Muscle layer of colon (tissue), 2 donors: ENCODE data around the gene B3GAT3.
"Not testable (repeated sequence)": the region's sequence is repeated elsewhere in the genome, so short reads cannot be mapped to it uniquely, and the experiment has no call there.

ENCODE experiments used
- H3K27ac ChIP-seq: one replicate; pipeline ENCODE4 v1.7.0; 2013; ENCODE audit warnings: low read depth, mild to moderate bottlenecking, low read length, moderate library complexity
- H3K27me3 ChIP-seq, 2 donors: one replicate each; pipeline ENCODE4 v1.7.0; 2013; ENCODE audit warnings: low read length in 2 of 2, mild to moderate bottlenecking in 2 of 2; ENCODE audit not compliant: insufficient read depth in 2 of 2, control insufficient read depth in 1 of 2
- H3K36me3 ChIP-seq: one replicate; pipeline ENCODE4 v1.7.0; 2013; ENCODE audit warnings: mild to moderate bottlenecking, low read length; ENCODE audit not compliant: insufficient read depth
- H3K4me1 ChIP-seq: one replicate; pipeline ENCODE4 v1.7.0; 2013; ENCODE audit warnings: mild to moderate bottlenecking, low read length; ENCODE audit not compliant: insufficient read depth
- H3K4me3 ChIP-seq, 2 donors: one replicate each; pipeline ENCODE4 v1.7.0; 2013; ENCODE audit warnings: low read length in 2 of 2, low read depth in 1 of 2, mild to moderate bottlenecking in 1 of 2, moderate library complexity in 1 of 2
- H3K9ac ChIP-seq: one replicate; pipeline ENCODE4 v1.7.0; 2013; ENCODE audit warnings: low read length
- H3K9me3 ChIP-seq: one replicate; pipeline ENCODE4 v1.7.0; 2013; ENCODE audit warnings: mild to moderate bottlenecking, low read length
- donor health status: abdominal sarcoma.
- donor health status: Adenocarcinoma of cecum.

B3GAT3 gene

DNA sequence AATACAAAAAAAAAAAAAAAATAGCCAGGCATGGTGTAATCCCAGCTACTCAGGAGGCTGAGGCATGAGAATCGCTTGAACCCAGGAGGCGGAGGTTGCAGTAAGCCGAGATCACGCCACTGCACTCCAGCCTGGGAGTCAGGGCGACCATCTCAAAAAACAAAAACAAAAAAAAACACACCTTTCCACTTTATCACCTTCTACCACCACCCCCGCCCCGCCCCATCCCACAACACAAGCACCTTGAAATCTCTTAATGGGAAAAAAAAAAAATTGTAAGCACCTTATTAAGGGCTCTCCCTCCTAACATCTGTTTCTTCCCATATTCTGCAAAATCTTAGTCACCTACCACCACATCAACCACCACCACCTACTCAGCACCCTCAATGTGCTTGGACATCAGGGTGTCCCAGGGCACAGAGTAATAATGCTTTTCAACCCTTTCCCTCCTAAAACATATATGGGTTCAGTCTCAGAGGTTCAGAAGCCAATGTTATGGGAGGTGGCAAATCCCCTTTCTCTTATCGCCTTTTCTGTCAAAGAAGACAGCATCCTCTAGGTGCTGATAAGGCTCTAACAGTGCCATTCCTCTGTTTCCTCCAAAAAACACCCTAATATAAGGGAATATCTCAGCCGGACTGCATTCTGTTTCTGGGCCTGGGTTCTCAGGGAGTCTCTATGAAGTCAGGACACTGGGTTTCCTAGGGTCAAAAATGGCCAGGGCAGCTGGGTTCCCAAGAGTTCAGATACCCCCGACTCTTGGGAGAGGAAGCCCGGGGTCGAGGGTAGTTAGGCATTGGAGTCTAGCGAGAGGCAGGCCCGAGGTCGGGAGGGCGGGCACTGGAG lies 30.6 kb upstream of the B3GAT3 start:
- H3K9me3 ChIP-seq, result no peaks in the 10 kb centered on the region
- H3K27me3 ChIP-seq, result no peaks in the 10 kb centered on the region
- peaks cover 14% of the 10 kb centered on the region for H3K4me1 ChIP-seq
- H3K36me3 ChIP-seq, result peaks cover 21% of the 10 kb centered on the region
- peak overlapping the region; percentile 99 for H3K9ac ChIP-seq
- peak overlapping the region; percentile 84 for H3K27ac ChIP-seq
- peak overlapping the region; percentile 55 to 84 for H3K4me3 ChIP-seq

DNA sequence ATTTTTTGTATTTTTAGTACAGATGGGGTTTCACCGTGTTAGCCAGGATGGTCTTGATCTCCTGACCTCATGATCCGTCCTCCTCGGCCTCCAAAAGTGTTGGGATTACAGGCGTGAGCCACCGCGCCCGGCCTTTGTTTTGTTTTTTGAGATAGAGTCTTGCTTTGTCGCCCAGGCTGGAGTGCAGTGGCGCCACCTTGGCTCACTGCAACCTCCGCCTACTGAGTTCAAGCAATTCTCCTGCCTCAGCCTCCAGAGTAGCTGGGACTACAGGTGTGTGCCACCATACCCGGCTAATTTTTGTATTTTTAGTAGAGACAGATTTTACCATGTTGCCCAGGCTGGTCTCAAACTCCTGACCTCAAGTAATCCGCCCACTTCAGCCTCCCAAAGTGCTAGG lies 28.5 kb upstream of the B3GAT3 start:
- H3K4me1 ChIP-seq, result peaks cover 28% of the 10 kb centered on the region

DNA sequence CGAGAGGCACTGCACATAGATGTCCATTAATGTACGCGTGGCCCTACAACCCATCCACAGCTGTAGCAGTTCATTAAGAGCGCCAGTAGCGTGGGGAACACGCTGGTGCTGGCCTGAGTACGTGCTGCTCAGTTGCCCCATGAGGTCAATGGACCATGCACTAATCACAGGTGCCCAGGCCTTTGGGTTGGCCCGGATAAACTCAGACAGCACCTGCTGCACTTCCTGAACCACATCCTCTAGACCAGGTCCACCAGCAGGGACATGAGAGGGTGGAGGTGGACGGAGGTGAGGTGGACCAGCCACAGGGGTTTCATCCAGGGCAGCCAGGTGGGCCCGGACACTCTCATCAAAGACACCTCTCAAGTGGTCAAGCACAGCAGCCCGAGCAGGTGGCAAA lies 27.7 kb upstream of the B3GAT3 start:
- H3K4me1 ChIP-seq, result peaks cover 32% of the 10 kb centered on the region
- H3K36me3 ChIP-seq, result peaks cover 23% of the 10 kb centered on the region
- no peak overlapping the region for H3K27ac ChIP-seq
- no peaks in the 10 kb centered on the region for H3K9me3 ChIP-seq
- H3K27me3 ChIP-seq, result no peaks in the 10 kb centered on the region
- no peak overlapping the region for H3K9ac ChIP-seq
- no peak overlapping the region for H3K4me3 ChIP-seq

More for the DNA sequence above, 28.5 kb upstream of the B3GAT3 start:
- not testable (repeated sequence) for H3K27me3 ChIP-seq, H3K27ac ChIP-seq, H3K9me3 ChIP-seq, H3K4me3 ChIP-seq, H3K9ac ChIP-seq
- H3K36me3 ChIP-seq, result peaks cover 22% of the 10 kb centered on the region

DNA sequence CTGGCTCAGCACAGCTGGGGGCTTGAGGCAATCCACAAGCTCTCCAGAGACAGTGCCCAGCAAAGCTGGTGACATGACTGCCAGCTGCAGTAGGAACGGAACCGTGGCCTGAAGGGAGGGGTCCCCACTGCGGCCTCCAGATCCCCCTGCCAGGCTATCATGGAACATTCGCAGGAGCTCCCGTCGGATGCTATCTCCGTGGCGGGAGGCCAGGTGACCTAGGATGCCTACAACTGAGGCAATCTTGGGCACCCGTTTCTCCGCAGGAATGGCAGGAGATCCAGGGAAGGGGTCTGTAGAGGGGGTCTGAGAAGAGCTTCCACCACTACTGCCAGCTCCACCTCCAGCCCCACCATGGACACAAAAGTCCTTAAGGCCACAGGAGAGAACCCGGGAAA lies 27.2 kb upstream of the B3GAT3 start:
- Histone ChIP-seq H3K9me3 (no peaks in the 10 kb centered on the region), H3K36me3 (peaks cover 27% of the 10 kb centered on the region), H3K4me1 (peaks cover 32% of the 10 kb centered on the region), H3K9ac (no peak overlapping the region), H3K27me3 (no peaks in the 10 kb centered on the region), H3K27ac (no peak overlapping the region), H3K4me3 (no peak overlapping the region)

DNA sequence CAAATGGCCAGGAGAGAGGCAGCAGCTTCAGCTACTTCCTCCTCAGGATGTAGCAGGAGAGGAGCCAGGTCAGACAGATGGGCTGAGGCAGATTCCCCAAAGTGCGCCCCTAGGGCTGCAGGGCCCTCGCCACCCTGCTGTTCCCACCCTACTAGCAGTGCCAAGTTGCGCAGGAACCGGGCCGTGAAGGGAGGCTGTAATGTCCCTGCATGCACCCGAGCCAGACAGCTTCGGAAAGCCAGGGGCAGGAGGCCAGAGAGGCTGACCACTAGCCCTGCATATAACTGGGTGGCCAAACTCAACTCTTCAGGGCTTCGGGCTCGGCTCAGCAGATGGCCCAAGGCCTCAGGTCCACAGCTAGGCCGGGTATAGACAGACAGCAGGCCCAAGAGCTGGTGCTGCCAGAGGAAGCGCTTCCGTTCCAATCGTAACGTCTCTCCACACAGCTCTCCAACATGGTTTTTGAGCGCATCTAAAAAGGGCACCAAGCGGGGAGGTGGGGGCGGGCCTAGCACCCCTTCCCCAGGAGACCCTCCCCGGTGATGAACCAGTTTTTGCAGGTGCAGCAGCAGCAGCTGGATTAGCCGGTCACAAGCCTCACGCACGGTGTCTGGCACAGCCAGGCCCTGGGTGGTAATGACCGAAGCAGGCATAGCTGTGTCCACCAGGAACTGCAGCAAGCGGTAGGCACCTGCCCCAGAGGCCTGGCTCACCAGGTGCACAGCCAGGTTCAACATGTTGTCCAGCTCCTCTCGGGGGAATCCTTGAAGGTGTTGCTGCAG lies 26.6 kb upstream of the B3GAT3 start:
- H3K4me3 ChIP-seq, result no peak overlapping the region
- peaks cover 27% of the 10 kb centered on the region for H3K36me3 ChIP-seq
- no peaks in the 10 kb centered on the region for H3K9me3 ChIP-seq
- H3K27ac ChIP-seq, result no peak overlapping the region
- no peaks in the 10 kb centered on the region for H3K27me3 ChIP-seq
- peaks cover 32% of the 10 kb centered on the region for H3K4me1 ChIP-seq
- no peak overlapping the region for H3K9ac ChIP-seq

DNA sequence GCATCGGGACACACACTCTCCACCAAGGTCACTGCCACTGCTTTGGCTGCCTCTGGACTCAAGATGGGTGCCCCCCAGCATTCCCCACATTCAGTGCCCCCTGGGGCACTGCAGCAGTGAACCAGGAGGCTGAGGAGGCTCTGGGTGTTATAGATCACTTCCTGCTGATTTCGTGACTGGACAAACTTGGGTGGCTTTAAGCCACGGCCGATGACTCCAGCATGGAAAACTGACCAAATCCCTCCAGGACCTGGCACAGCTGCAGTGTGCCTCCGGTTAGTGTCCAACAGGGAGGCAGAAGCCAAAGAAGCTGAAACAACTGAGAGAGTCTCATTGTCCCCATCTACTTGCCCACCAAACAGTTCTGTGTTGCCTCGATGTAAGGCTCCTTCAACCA lies 25.8 kb upstream of the B3GAT3 start:
- Histone ChIP-seq H3K36me3 (peaks cover 32% of the 10 kb centered on the region), H3K9ac (no peak overlapping the region), H3K9me3 (no peaks in the 10 kb centered on the region), H3K4me1 (peaks cover 31% of the 10 kb centered on the region), H3K27ac (no peak overlapping the region), H3K4me3 (no peak overlapping the region), H3K27me3 (no peaks in the 10 kb centered on the region)

DNA sequence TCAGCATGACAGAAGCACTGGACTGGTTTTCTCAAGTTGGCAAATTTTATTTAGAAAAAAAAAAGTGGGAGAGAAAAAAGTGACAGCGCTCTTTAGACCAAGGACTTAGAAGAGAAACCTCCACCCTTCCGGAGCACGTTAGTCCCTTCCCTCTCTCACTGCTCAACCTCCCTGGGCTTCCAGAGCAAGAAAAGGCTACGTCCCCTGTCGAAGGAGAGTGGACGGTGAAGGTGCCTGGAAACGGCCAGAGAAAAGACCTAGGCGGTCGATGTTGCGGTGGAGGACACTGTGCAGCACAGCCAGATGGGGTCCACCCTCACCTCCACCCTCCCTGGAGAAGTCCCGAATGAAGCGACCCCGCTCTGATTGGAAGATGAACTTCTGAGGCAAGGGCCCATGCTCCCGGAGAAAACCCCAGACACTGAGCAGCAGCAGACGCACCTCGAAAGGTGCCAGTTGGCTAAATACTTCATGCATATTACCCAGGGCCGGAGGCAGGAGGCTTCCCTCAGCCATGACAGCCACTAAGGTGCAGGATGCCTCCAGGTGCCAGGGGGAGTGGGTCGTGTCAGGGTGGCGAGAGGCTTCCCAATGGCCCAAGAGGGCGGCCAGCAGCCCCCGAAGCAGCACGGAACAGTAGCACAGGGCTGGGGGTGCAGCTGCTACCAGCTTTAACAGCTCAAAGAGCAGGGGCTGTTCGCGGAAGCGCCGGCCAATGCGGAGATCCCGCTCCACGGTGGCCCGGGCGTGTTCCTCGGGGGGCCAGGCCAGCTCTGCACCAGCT lies 25.2 kb upstream of the B3GAT3 start:
- H3K9me3 ChIP-seq, result no peaks in the 10 kb centered on the region
- no peak overlapping the region for H3K9ac ChIP-seq
- peak overlapping the region; percentile 66 for H3K27ac ChIP-seq
- peak overlapping the region in 1 of 2 donors; percentile 41 for H3K4me3 ChIP-seq
- peaks cover 32% of the 10 kb centered on the region for H3K36me3 ChIP-seq
- no peaks in the 10 kb centered on the region for H3K27me3 ChIP-seq
- H3K4me1 ChIP-seq, result peaks cover 26% of the 10 kb centered on the region

DNA sequence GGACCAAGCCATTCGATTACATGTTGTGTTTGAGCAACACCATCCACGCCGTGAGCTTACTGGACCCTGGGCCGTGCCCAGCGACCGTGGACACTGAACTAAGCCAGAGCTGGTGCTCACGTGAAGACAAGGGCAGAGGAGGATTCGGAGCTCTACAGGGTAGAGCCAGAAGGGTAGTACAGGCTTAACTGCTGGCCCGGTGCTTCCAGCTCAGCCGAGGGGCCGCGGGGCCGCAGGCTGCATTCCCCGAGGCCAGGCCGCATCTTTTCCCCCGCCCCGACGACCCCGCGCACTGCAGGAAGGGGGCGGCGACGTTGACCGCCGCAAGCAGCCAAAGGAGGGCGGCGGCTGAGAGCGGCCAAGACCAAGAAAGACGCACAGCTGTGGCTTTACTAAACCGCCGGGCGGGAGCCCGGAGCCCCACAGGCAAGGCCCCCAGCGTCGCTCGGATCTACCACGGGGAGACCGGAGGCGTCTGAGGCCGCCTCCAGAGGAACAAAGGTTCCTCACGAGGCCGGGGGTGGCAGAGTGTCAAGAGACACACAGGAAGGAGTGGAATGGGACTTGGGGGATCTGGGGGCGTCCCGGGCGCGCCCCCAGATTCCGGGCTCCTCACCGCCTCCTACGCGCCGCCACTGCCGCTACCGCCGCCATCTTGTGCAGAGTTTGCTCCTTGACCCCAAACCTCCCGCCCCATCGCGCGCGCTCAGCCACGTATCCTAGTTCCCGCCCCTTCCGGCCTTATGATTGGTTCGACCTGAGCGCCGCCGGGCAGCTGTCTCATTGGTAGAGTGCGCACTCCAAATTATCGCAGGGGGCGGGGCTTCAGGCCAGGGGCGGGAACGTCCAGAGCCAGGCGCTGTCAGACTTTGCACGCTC lies 24.4 kb upstream of the B3GAT3 start, which contains the start of gene GANAB:
GANAB (minus strand) TSS at position 668 of the 879 bp plus-strand sequence; CDS start at position 654, 14 bp downstream.
- Histone ChIP-seq H3K9me3 (no peaks in the 10 kb centered on the region), H3K9ac (peak within 1 kb of the TSS; percentile 62), H3K27me3 (no peaks in the 10 kb centered on the region), H3K36me3 (peaks cover 32% of the 10 kb centered on the region), H3K4me3 (peak within 1 kb of the TSS; percentile 71 to 80), H3K27ac (peak within 1 kb of the TSS; percentile 66), H3K4me1 (peaks cover 18% of the 10 kb centered on the region)

DNA sequence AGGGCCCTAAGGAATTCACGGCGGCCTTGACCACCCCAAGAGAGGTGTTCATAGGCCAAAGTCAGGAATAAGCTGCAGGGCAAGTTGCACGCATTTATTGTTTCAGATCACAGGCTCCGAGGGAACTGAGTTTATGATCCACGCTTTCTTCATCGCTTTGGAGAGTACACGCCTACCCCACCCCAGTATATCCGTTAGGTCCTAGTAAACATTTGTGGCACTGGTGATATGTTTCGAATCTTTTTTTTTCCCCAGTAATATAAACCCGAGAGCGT lies 23.8 kb upstream of the B3GAT3 start:
- Histone ChIP-seq H3K9me3 (no peaks in the 10 kb centered on the region), H3K36me3 (peaks cover 32% of the 10 kb centered on the region), H3K9ac (peak overlapping the region; percentile 62), H3K4me1 (peaks cover 18% of the 10 kb centered on the region), H3K4me3 (peak overlapping the region; percentile 71 to 80), H3K27me3 (no peaks in the 10 kb centered on the region), H3K27ac (peak overlapping the region; percentile 64)

DNA sequence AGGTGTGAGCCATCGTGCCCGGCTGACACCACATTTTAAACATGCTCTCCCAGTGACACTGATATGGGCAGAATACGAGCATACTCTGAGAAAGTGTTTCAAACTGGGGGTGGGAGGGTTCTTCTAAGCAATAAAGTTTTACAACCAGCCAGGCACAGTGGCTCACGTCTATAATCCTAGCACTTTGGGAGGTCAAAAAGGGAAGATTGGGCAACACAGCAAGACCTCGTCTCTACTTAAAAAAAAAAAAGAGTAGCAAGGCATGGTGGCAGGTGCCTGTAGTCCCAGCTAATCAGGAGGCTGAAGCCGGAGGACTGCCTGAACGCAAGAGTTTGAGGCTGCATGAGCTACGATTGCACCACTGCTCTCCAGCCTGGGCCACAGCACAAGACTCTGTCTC lies 22.4 kb upstream of the B3GAT3 start:
- Histone ChIP-seq H3K9me3 (no peaks in the 10 kb centered on the region), H3K27me3 (no peaks in the 10 kb centered on the region), H3K36me3 (peaks cover 34% of the 10 kb centered on the region), H3K27ac (no peak overlapping the region), H3K4me3 (no peak overlapping the region), H3K9ac (no peak overlapping the region), H3K4me1 (peaks cover 18% of the 10 kb centered on the region)
